Panc1 (cell line): ENCODE measurements around the gene PDLIM4. TPM values are rescaled to one million over a fixed set of nuclear protein-coding genes. Genes with fewer than 3 reads are reported as not detected.
A peak's percentile ranks its signal among the peaks of the same experiment; 100 is the strongest.

Experiments used
- ATAC-seq: fragments of 200-7000 bp; cut with Tn5 transposase; 2 replicates; pipeline ENCODE4 v1.9.1; 2020; ENCODE audit warnings: mild to moderate bottlenecking, moderate library complexity
- BruUV-seq: library from RNA; stranded (reverse); fragments of 400-500 nt; replicated peaks from 2 replicates; lab custom pipeline; 2021; lab: Mats Ljungman, UMichigan
- CTCF ChIA-PET: fragments of 300-600 bp; sonication (Branson Sonifier 250); formaldehyde crosslinking; loops from one replicate; lab custom pipeline; 2022; ENCODE audit warnings: antibody characterized with exemption; lab: Charles Lee
- POLR2A ChIA-PET: fragments of 300-600 bp; sonication (Branson Sonifier 250); formaldehyde crosslinking; loops from one replicate; lab custom pipeline; 2022; ENCODE audit warnings: antibody characterized with exemption; lab: Charles Lee
- DNase-seq: peaks from one replicate; pipeline ENCODE4 v3.0.0-alpha.2; 2010; ENCODE audit warnings: low read depth, low spot score
- H3K27ac ChIP-seq: 2 replicates; pipeline ENCODE4 v1.5.1; 2011; ENCODE audit warnings: mild to moderate bottlenecking, low read length, inconsistent platforms
- H3K27me3 ChIP-seq: fragments of 200-500 bp; sonication (Bioruptor generic); 2 replicates; pipeline ENCODE4 v1.6.0; 2014; ENCODE audit warnings: low read length, inconsistent platforms; ENCODE audit not compliant: control insufficient read depth, insufficient read depth
- H3K36me3 ChIP-seq: fragments of 200-500 bp; sonication (Bioruptor generic); 2 replicates; pipeline ENCODE4 v1.5.1; 2014; ENCODE audit warnings: inconsistent platforms, mild to moderate bottlenecking, low read length, moderate library complexity; ENCODE audit not compliant: control insufficient read depth, insufficient read depth
- H3K4me1 ChIP-seq: 2 replicates; pipeline ENCODE4 v1.5.1; 2011; ENCODE audit warnings: inconsistent platforms, mild to moderate bottlenecking, low read length, moderate library complexity; ENCODE audit not compliant: control insufficient read depth, insufficient read depth
- H3K4me3 ChIP-seq, 2 experiments: 2 replicates each; pipeline ENCODE4 v1.5.1; 2011 to 2012; ENCODE audit warnings: low read depth in 2 of 2, low read length in 2 of 2, mild to moderate bottlenecking in 2 of 2, inconsistent platforms in 1 of 2, moderate library complexity in 1 of 2
- H3K9me3 ChIP-seq: fragments of 200-500 bp; sonication (Bioruptor generic); 2 replicates; pipeline ENCODE4 v1.5.1; 2014; ENCODE audit warnings: low read depth, mild to moderate bottlenecking, inconsistent platforms, low read length, moderate library complexity; ENCODE audit not compliant: control insufficient read depth, insufficient read depth
- CTCF ChIP-seq: fragments of 450-650 bp; IDR thresholded peaks from 2 replicates; pipeline ENCODE4 v1.5.1; 2017; ENCODE audit warnings: mild to moderate bottlenecking
- POLR2AphosphoS5 ChIP-seq: IDR thresholded peaks from 2 replicates; pipeline ENCODE4 v1.6.1; 2012; ENCODE audit warnings: mild to moderate bottlenecking, low read depth, low read length, moderate library complexity
- REST ChIP-seq, 2 experiments: IDR thresholded peaks; 2 replicates each; pipeline ENCODE4 v1.6.1; 2011 to 2012; ENCODE audit warnings: low read depth in 2 of 2, control low read depth in 1 of 2, low read length in 1 of 2, mild to moderate bottlenecking in 1 of 2, moderate library complexity in 1 of 2; ENCODE audit not compliant: insufficient read depth in 1 of 2
- SIN3A ChIP-seq: IDR thresholded peaks from 2 replicates; pipeline ENCODE4 v1.6.1; 2012; ENCODE audit warnings: low read depth, mild to moderate bottlenecking, low read length, moderate library complexity, borderline replicate concordance; ENCODE audit not compliant: insufficient read depth
- TCF7L2 ChIP-seq: IDR thresholded peaks from 2 replicates; pipeline ENCODE4 v1.6.1; 2011; ENCODE audit warnings: mild to moderate bottlenecking, low read depth, low read length, inconsistent platforms
- in situ Hi-C: cut with HindIII; loops from 2 replicates; pipeline ENCODE4 v1.10.0; 2016; ENCODE audit warnings: low sequenced_read_pairs, low pct_unique_long_range_greater_than_20kb
- intact Hi-C: fragments of 100-400 bp; cut with micrococcal nuclease; formaldehyde crosslinking; loops from one replicate; pipeline ENCODE4 v1.10.0; 2022; ENCODE audit not compliant: unreplicated experiment
- total RNA-seq: library from RNA; stranded (reverse); gene quantifications from one replicate; pipeline ENCODE4 v1.2.1, GENCODE V29; 2021; ENCODE audit not compliant: unreplicated experiment

PDLIM4 gene
- total RNA-seq, 1 experiment from 2014 or later = 9.9 TPM

- Histone ChIP-seq H3K4me1 (no peaks in the 10 kb centered on the region), H3K36me3 (no peaks in the 10 kb centered on the region), H3K4me3 (no peak overlapping the region), H3K9me3 (no peaks in the 10 kb centered on the region), H3K27me3 (no peaks in the 10 kb centered on the region), H3K27ac (no peak overlapping the region)
- no TSS peak for BruUV-seq
- in situ Hi-C loops (no loop called here), intact Hi-C loops (no loop called here)
- no peak for DNase-seq
- ATAC-seq = no peak
- TF ChIP-seq TCF7L2 (no peak), POLR2AphosphoS5 (no peak), REST (IDR thresholded peaks at IDR 0.05; ENCODE audit: insufficient read depth in 1 of 2, low read depth in 2 of 2, low read length in 1 of 2) (no peak), SIN3A (no peak), CTCF (peak; percentile 25)
- POLR2A ChIA-PET = interaction anchor here (0.6 kb wide), 1 partner anchor 623 kb away, joined by 15 read pairs; no protein-coding TSS in a partner anchor
- CTCF ChIA-PET = interaction anchor here (0.8 kb wide), 1 partner anchor 44 kb away, joined by 3 read pairs; no protein-coding TSS in a partner anchor
These were observed 24.5 kb downstream of the PDLIM4 start for GRCh38 chr5:132281856-132282614.

- in situ Hi-C loops (no loop called here), intact Hi-C loops (no loop called here)
- TF ChIP-seq SIN3A (no peak), CTCF (peak; percentile 49)
- BruUV-seq = no TSS peak
- H3K4me1 ChIP-seq = no peaks in the 10 kb centered on the region
- no peaks in the 10 kb centered on the region for H3K27me3 ChIP-seq
- H3K36me3 ChIP-seq = no peaks in the 10 kb centered on the region
- H3K4me3 ChIP-seq = no peak overlapping the region
- DNase-seq (no peak), ATAC-seq (peak; percentile 58; the same call in 1 of the 2 replicates)
- ChIA-PET POLR2A (no interaction called here), CTCF (no interaction called here)
- no peak overlapping the region for H3K27ac ChIP-seq
- H3K9me3 ChIP-seq = no peaks in the 10 kb centered on the region
These were observed 26.0 kb downstream of the PDLIM4 start for GRCh38 chr5:132283423-132284043.
